ENCODE data around the gene POLE4.

The POLE4 gene

GRCh38 chr2:74944987-74945787, 13.3 kb upstream of the POLE4 start:
- TF ChIP-seq CTCF (IDR thresholded peaks at IDR 0.05): no peak

- no peak for TF ChIP-seq CTCF (IDR thresholded peaks at IDR 0.05)
These were observed 12.6 kb upstream of the POLE4 start for GRCh38 chr2:74945788-74946331.

GRCh38 chr2:74947703-74948102, 10.7 kb upstream of the POLE4 start:
- no peak for TF ChIP-seq CTCF (IDR thresholded peaks at IDR 0.05)

GRCh38 chr2:74948779-74949178, 9.7 kb upstream of the POLE4 start:
- no peak for TF ChIP-seq CTCF (IDR thresholded peaks at IDR 0.05)

- no peak for TF ChIP-seq CTCF (IDR thresholded peaks at IDR 0.05)
These were observed 7.2 kb upstream of the POLE4 start for GRCh38 chr2:74951211-74951754.

- no peak for TF ChIP-seq CTCF (IDR thresholded peaks at IDR 0.05)
These were observed 5.9 kb upstream of the POLE4 start for GRCh38 chr2:74952575-74952974.

GRCh38 chr2:74953796-74954499, 4.5 kb upstream of the POLE4 start:
- TF ChIP-seq CTCF (IDR thresholded peaks at IDR 0.05): no peak

All from LNCAP (cell line).